UCSD-AML1 (cell line): ENCODE data around the gene PCDHGB4.
"Not testable (repeated sequence)": the region's sequence is repeated elsewhere in the genome, so short reads cannot be mapped to it uniquely, and the experiment has no call there.

Experiments used
- DNase-seq: peaks from one replicate; lab custom pipeline; 2025; ENCODE audit not compliant: unreplicated experiment; lab: John Stamatoyannopoulos, UW

Gene PCDHGB4

GRCh38 chr5:141422742-141423291, 35.3 kb downstream of the PCDHGB4 start:
- DNase-seq, result no peak

GRCh38 chr5:141427783-141428426, 40.4 kb downstream of the PCDHGB4 start:
- no peak for DNase-seq

- DNase-seq, result peak; percentile 64
These were observed 43.0 kb downstream of the PCDHGB4 start, which contains the start of gene PCDHGA12 for GRCh38 chr5:141430332-141431113. Gene PCDHGA12, plus strand, starts transcription at chr5:141430507. Its CDS starts 253 bp downstream, at chr5:141430760.

- DNase-seq, result no peak
These were observed 43.8 kb downstream of the PCDHGB4 start for GRCh38 chr5:141431286-141431685.

- DNase-seq, result not testable (repeated sequence)
These were observed 44.8 kb downstream of the PCDHGB4 start for GRCh38 chr5:141432308-141432707.

- not testable (repeated sequence) for DNase-seq
These were observed 45.2 kb downstream of the PCDHGB4 start for GRCh38 chr5:141432726-141433125.

GRCh38 chr5:141434006-141434405, 46.5 kb downstream of the PCDHGB4 start:
- DNase-seq, result no peak

GRCh38 chr5:141437221-141437620, 49.7 kb downstream of the PCDHGB4 start:
- no peak for DNase-seq

GRCh38 chr5:141439411-141440141, 52.1 kb downstream of the PCDHGB4 start:
- no peak for DNase-seq
